Mucosa of rectum (tissue), 2 donors: ENCODE results near the gene PBRM1.
A peak's percentile ranks its signal among the peaks of the same experiment; 100 is the strongest.
"Not testable (repeated sequence)": the region's sequence is repeated elsewhere in the genome, so short reads cannot be mapped to it uniquely, and the experiment has no call there.

Experiments used
- H3K27ac ChIP-seq, 2 donors: one replicate each; pipeline ENCODE4 v1.7.0; 2013; ENCODE audit warnings: inconsistent platforms in 2 of 2, low read depth in 2 of 2, low read length in 2 of 2
- H3K27me3 ChIP-seq, 2 donors: one replicate each; pipeline ENCODE4 v1.7.0; 2013; ENCODE audit warnings: low read length in 2 of 2; ENCODE audit not compliant: control insufficient read depth in 2 of 2, insufficient read depth in 2 of 2
- H3K36me3 ChIP-seq, 2 donors: one replicate each; pipeline ENCODE4 v1.7.0; 2013; ENCODE audit warnings: low read length in 2 of 2; ENCODE audit not compliant: control insufficient read depth in 2 of 2, insufficient read depth in 2 of 2
- H3K4me1 ChIP-seq, 2 donors: one replicate each; pipeline ENCODE4 v1.7.0; 2013; ENCODE audit warnings: low read length in 2 of 2, mild to moderate bottlenecking in 1 of 2; ENCODE audit not compliant: control insufficient read depth in 2 of 2, insufficient read depth in 2 of 2
- H3K4me3 ChIP-seq, 2 donors: one replicate each; pipeline ENCODE4 v1.7.0; 2013; ENCODE audit warnings: low read length in 2 of 2
- H3K9ac ChIP-seq, 2 donors: one replicate each; pipeline ENCODE4 v1.7.0; 2013; ENCODE audit warnings: low read length in 2 of 2, low read depth in 1 of 2, mild to moderate bottlenecking in 1 of 2
- H3K9me3 ChIP-seq, 2 donors: one replicate each; pipeline ENCODE4 v1.7.0; 2013; ENCODE audit warnings: low read length in 2 of 2; ENCODE audit not compliant: control insufficient read depth in 2 of 2
- donor health status: healthy.
- donor health status: Normal muscosa, but diverticular disease.

The PBRM1 gene

DNA sequence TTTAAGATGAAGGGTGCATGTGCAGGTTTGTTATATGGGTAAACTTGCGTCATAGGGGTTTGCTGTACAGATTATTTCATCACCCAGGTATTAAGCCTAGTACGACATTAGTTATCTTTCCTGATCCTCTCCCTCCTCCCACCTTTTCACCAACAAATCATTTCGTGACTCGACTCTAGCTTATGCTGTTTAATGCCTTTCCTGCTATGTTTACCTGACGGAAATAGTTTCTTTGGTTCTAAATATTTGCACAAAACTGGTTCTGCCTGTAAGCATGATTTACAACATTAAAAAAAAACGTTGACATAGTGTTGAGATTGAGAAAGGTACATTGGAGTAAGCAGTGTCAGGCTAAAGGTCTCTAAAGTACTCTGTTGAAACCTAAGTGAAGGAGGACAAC is 2.6 kb upstream of the PBRM1 start:
- no peak overlapping the region for H3K9ac ChIP-seq
- H3K4me1 ChIP-seq, result peaks cover 8 to 22% of the 10 kb centered on the region in 2 donors
- no peak overlapping the region for H3K27ac ChIP-seq
- peaks cover 45 to 55% of the 10 kb centered on the region in 2 donors for H3K36me3 ChIP-seq
- no peaks in the 10 kb centered on the region for H3K9me3 ChIP-seq
- no peaks in the 10 kb centered on the region for H3K27me3 ChIP-seq
- no peak overlapping the region for H3K4me3 ChIP-seq

DNA sequence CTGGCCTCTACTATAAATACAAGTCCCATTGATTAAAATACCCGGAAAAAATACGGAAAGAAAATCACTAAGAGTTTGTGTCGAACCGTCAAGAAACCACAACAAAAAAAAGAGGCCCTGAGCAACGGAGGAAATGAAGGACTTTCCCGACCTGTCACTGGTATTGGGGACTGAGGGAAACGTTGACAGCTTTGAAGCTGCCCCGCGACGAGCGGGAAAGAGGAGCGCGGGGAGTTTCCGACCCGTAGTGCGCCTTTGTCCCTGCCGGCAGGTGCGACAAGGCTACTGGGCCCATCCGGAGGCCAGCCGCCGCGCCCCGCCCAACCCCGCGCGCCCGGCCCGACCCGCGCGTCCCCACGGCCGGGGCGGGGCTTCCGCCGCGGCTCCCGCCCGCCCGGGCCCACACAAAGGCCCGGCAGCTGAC is 416 bp downstream of the PBRM1 start:
- Histone ChIP-seq H3K9me3 (no peaks in the 10 kb centered on the region), H3K27ac (peak overlapping the region; percentile 94 to 97), H3K9ac (peak overlapping the region; percentile 76 to 90), H3K36me3 (peaks cover 28 to 41% of the 10 kb centered on the region in 2 donors), H3K4me1 (peaks cover 8 to 25% of the 10 kb centered on the region in 2 donors), H3K4me3 (peak overlapping the region; percentile 91 to 92), H3K27me3 (no peaks in the 10 kb centered on the region)

DNA sequence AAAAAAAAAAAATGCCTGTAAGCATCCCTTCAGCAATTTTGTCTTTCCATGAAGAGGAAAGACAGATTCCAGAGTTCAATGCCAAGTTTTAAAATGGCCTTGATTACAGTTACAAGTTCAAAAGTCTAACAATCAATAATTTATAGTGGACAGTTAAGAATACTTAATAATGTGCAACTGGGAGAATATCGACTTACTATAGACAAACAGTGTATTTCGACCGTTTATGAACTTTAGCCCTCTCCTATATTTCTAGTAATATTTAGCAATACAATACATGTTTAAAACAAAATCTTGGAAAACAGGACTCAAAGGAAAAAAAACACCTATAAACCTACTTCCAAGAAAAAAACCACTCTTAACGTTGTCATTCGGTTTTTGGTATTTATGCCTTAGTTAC is 1.5 kb downstream of the PBRM1 start:
- no peaks in the 10 kb centered on the region for H3K9me3 ChIP-seq

DNA sequence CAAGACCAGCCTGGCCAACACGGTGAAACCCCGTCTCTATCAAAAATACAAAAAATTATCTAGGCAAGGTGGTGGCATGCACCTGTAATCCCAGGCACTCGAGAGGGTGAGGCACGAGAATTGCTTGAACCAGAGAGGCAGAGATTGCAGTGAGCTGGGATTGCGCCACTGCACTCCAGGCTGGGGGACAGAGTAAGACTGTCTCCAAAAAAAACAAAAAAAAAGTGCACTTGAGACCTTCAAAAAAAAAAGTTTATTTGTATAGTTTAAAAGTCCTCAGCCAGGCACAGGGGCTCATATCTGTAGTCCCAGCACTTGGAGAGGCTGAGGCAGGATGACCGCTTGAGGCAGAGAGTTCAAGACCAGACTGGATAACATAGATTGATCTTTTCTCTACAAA is 2.1 kb downstream of the PBRM1 start:
- Histone ChIP-seq H3K27ac (no peak overlapping the region), H3K4me1 (peaks cover 8 to 25% of the 10 kb centered on the region in 2 donors), H3K9ac (no peak overlapping the region), H3K9me3 (no peaks in the 10 kb centered on the region), H3K4me3 (no peak overlapping the region), H3K36me3 (peaks cover 22 to 37% of the 10 kb centered on the region in 2 donors), H3K27me3 (no peaks in the 10 kb centered on the region)

More for the DNA sequence above, 1.5 kb downstream of the PBRM1 start:
- H3K27ac ChIP-seq, result no peak overlapping the region
- H3K9ac ChIP-seq, result peak overlapping the region; percentile 34 to 76
- peak overlapping the region in 1 of 2 donors; percentile 92 for H3K4me3 ChIP-seq
- H3K36me3 ChIP-seq, result peaks cover 24 to 37% of the 10 kb centered on the region in 2 donors
- no peaks in the 10 kb centered on the region for H3K27me3 ChIP-seq
- H3K4me1 ChIP-seq, result peaks cover 8 to 25% of the 10 kb centered on the region in 2 donors

DNA sequence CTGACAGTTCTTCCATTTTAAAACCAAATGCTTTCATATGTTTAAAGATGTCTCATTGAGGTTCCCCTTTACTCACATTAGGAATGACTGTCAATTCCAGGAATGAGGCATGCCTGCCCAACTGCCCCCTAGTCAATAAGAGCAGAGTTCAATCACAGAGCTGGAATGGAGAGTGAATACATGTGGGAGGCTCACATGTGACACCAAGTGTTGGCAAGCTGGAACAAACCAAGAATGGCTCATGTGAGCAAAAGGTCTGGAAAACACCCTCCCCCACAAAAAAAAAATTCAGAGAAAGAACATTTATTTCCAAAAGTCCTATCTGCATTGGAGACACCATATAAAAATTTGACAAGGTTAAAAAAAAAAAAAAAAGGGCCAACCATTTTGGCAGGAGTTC is 3.7 kb downstream of the PBRM1 start:
- H3K9ac ChIP-seq, result peak overlapping the region in 1 of 2 donors; percentile 24

DNA sequence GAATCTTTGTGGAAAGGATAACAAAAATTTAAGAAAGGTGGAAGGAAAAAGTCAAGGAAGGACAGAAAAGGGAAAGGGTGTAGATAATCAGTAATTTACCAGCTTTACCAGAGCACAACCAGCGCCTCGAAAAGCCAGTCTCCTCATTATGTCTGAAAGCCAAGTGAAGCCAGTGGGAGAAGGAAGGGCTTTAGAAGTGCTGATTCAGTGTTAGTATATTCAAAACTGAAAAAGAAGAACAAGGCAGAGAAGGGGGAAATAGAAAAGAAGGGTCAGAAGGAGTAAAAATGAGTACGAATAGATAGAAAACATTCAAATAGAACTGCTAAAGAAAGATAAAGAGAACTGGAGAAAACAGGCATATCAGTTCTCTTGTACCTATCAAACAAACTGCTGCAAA is 4.1 kb downstream of the PBRM1 start:
- Histone ChIP-seq H3K36me3 (peaks cover 29 to 36% of the 10 kb centered on the region in 2 donors), H3K4me1 (peaks cover 4 to 19% of the 10 kb centered on the region in 2 donors), H3K27me3 (no peaks in the 10 kb centered on the region), H3K27ac (peak overlapping the region in 1 of 2 donors; percentile 9), H3K9ac (peak overlapping the region in 1 of 2 donors; percentile 24), H3K9me3 (no peaks in the 10 kb centered on the region), H3K4me3 (no peak overlapping the region)

More for the DNA sequence above, 3.7 kb downstream of the PBRM1 start:
- Histone ChIP-seq H3K4me3 (no peak overlapping the region), H3K27ac (peak overlapping the region in 1 of 2 donors; percentile 9), H3K9me3 (no peaks in the 10 kb centered on the region), H3K4me1 (peaks cover 8 to 24% of the 10 kb centered on the region in 2 donors), H3K36me3 (peaks cover 25 to 31% of the 10 kb centered on the region in 2 donors), H3K27me3 (no peaks in the 10 kb centered on the region)

DNA sequence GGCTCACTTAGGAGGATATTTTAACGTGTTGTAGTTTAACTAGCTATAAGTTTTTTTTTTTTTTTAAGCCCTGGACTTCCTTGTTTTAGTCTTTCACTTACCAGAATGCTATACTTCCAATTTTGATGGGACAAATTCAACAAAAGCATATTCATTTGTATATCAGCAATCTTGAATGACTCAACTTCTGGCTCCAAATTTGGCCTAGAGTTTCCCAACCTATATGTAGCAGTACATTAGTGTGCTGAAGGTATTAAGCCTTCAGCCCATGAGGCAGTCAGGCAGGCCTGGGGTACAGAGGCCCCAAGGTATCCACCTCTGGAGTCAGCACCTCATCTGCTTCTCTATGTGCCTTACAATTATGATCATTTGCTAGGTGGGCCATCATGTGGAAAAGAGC is 5.9 kb downstream of the PBRM1 start:
- H3K27me3 ChIP-seq, result no peaks in the 10 kb centered on the region
- peak overlapping the region in 1 of 2 donors; percentile 8 for H3K9ac ChIP-seq
- H3K36me3 ChIP-seq, result peaks cover 40 to 43% of the 10 kb centered on the region in 2 donors
- peaks cover 0 to 14% of the 10 kb centered on the region in 2 donors for H3K4me1 ChIP-seq
- H3K4me3 ChIP-seq, result no peak overlapping the region
- no peaks in the 10 kb centered on the region for H3K9me3 ChIP-seq
- no peak overlapping the region for H3K27ac ChIP-seq

DNA sequence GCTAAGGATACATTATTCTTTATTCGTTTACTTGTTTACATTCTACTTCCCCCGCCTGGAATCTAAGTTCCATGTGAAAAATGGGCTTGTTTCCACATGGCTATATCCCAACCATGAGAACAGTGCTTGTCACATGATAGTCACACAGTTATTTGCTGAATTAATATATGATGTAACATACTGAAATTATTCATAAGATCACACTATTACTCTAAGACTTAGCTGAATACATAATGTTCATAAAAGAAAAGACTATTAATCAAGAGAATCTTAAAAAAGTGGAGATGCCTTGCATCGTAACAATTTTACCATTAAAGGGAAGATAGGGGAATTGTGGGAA is 6.5 kb downstream of the PBRM1 start:
- peaks cover 42 to 43% of the 10 kb centered on the region in 2 donors for H3K36me3 ChIP-seq
- no peaks in the 10 kb centered on the region for H3K9me3 ChIP-seq
- H3K4me1 ChIP-seq, result peaks cover 0 to 7% of the 10 kb centered on the region in 2 donors
- H3K27me3 ChIP-seq, result no peaks in the 10 kb centered on the region
- H3K27ac ChIP-seq, result no peak overlapping the region
- no peak overlapping the region for H3K4me3 ChIP-seq
- H3K9ac ChIP-seq, result no peak overlapping the region

DNA sequence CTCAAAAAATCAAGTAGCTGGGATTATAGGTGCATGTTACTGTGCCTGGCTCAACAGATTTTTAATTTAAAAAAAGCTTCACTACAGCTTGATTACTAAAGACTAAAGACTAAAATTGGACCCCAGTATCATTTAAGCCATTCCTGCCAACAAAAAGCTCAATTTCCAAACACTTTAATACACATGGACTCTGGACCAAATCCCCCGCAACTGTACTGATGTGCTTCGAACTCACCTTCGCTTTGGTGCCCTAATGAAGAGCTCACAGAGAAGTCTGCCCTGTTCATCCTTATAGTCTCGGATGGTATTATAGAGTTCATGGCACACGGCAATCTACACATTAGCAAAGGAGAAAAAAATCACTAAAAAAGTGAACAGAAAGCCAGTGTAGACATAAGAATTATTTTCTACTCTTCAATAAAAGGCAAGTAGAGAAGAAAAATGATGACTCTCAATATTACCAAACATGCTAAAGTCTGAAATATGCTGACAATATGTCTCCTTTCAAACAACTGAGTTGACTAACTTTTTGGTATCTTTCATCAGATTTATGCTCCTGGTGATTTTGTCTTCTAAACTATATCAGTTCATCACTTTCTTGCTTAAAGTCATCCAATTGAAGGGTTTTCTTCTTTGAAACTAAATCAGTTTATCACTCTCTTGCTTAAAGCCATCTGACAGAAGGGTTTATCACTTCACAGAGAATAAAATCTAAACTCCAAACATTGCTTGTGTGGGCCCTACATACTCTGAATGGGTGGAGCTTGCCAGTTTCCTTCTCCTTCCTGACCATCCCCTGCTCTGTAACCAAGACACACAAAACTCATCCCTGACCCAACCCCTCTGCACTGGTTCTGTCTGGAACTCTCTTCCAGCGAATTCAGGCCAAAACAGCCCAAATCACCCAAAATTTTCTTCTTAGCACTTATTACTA is 7.2 kb downstream of the PBRM1 start:
- Histone ChIP-seq H3K27me3 (no peaks in the 10 kb centered on the region), H3K9ac (no peak overlapping the region), H3K4me3 (no peak overlapping the region), H3K9me3 (no peaks in the 10 kb centered on the region), H3K27ac (no peak overlapping the region), H3K4me1 (peaks cover 0 to 3% of the 10 kb centered on the region in 2 donors), H3K36me3 (peaks cover 42 to 43% of the 10 kb centered on the region in 2 donors)

DNA sequence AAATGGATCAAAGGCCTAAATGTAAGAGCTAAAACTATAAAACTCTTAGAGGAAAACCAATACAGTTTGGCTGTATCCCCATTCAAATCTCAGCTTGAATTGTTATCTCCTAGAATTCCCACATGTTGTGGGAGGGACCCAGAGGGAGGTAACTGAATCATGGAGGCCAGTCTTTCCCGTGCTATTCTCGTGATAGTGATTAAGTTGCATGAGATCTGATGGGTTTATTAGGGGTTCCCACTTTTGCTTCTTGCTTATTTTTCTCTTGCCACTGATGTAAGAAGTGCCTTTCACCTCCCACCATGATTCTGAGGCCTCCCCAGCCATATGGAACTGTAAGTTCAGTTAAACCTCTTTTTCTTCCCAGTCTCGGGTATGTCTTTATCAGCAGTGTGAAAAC is 9.5 kb downstream of the PBRM1 start:
- H3K9me3 ChIP-seq, H3K27me3 ChIP-seq, H3K9ac ChIP-seq, H3K4me3 ChIP-seq, H3K27ac ChIP-seq, H3K4me1 ChIP-seq: not testable (repeated sequence)
- H3K36me3 ChIP-seq, result peaks cover 46 to 50% of the 10 kb centered on the region in 2 donors
